Uterus (tissue), 4 donors: ENCODE measurements around the gene TIMM10. TPM values are rescaled to one million over a fixed set of nuclear protein-coding genes. Genes with fewer than 3 reads are reported as not detected.
A peak's percentile ranks its signal among the peaks of the same experiment; 100 is the strongest.

ENCODE experiments used
- DNase-seq, 2 donors: peaks; one replicate each; pipeline ENCODE4 v3.0.0-alpha.2; 2019 to 2020
- H3K27ac ChIP-seq, 2 donors: fragments of 200-600 bp; sonication (generic); 1 replicate in 1 of 2; 2 replicates in 1 of 2; pipeline ENCODE4 v1.5.1; 2016 to 2018
- H3K27me3 ChIP-seq, 2 donors: fragments of 200-600 bp; sonication (generic); one replicate each; pipeline ENCODE4 v1.5.1; 2018 to 2019; ENCODE audit warnings: control low read depth in 1 of 2
- H3K36me3 ChIP-seq, 2 donors: fragments of 200-600 bp; sonication (generic); one replicate each; pipeline ENCODE4 v1.5.1; 2019; ENCODE audit warnings: control low read depth in 1 of 2
- H3K4me1 ChIP-seq, 2 donors: fragments of 200-600 bp; sonication (generic); one replicate each; pipeline ENCODE4 v1.5.1; 2018 to 2019; ENCODE audit warnings: control low read depth in 1 of 2
- H3K4me3 ChIP-seq, 2 donors: fragments of 200-600 bp; sonication (generic); 1 replicate in 1 of 2; 2 replicates in 1 of 2; pipeline ENCODE4 v1.5.1; 2018 to 2019; ENCODE audit warnings: mild to moderate bottlenecking in 1 of 2
- H3K9me3 ChIP-seq, 2 donors: fragments of 200-600 bp; sonication (generic); one replicate each; pipeline ENCODE4 v1.5.1; 2019; ENCODE audit warnings: control low read depth in 1 of 2
- POLR2A ChIP-seq, 2 donors: fragments of 450-650 bp; IDR thresholded peaks; one replicate each; pipeline ENCODE4 v1.6.1; 2016; ENCODE audit warnings: antibody characterized with exemption in 2 of 2, mild to moderate bottlenecking in 1 of 2, moderate library complexity in 1 of 2
- intact Hi-C: fragments of 100-400 bp; cut with DNase I; formaldehyde crosslinking; loops from one replicate; pipeline ENCODE4 v1.15.1; 2023; ENCODE audit warnings: low total_unique reads
- total RNA-seq, 4 donors: library from RNA; depleted of rRNA in 3 of 4; stranded (reverse); fragments of >200 nt in 3 of 4; gene quantifications; one replicate each; pipeline versions ENCODE4 v1.1.0 to v1.2.4, GENCODE V29; 2014 to 2023
- TF ChIP-seq, protein P1 (sequence below), 4 experiments: fragments of 200-600 bp in 2 of 4; fragments of 450-650 bp in 2 of 4; sonication (generic) in 2 of 4; IDR thresholded peaks; one replicate each; pipeline ENCODE4 v1.5.1; 2016 to 2019; ENCODE audit warnings: antibody characterized with exemption in 4 of 4, mild to moderate bottlenecking in 2 of 4, moderate library complexity in 1 of 4
- donor health status: DM: yes; HTN: yes; CAD: no.

TIMM10 gene
- total RNA-seq, 4 donors from 2014 or later = 7.7 to 47.4 (median 19.6) TPM

DNA sequence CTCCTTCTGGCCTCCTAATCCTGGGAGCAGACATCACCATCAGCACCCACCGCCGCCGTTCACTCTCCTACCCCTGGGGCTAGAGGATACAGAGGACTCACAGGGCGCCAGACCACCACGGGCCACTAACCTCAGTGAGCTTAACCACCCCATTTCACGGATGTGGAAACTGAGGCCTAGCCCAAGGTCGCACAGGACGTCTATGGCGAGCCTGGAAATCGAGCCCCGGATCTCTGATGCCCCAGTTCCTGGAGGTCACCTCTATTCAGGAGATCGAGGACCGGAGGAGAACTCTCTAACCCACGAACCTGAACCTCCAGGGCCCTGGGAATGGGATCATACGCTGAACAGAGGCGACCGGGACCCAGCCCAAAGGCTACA lies 349 bp downstream of the TIMM10 start:
- intact Hi-C loops = no loop called here
- peak overlapping the region; percentile 62 to 68 for H3K4me3 ChIP-seq
- no peak for DNase-seq
- H3K9me3 ChIP-seq = no peaks in the 10 kb centered on the region
- H3K27ac ChIP-seq = peak overlapping the region; percentile 50 to 56
- H3K36me3 ChIP-seq = no peaks in the 10 kb centered on the region
- no peak for TF ChIP-seq POLR2A (IDR thresholded peaks at IDR 0.05)
- TF ChIP-seq, protein P1, sequence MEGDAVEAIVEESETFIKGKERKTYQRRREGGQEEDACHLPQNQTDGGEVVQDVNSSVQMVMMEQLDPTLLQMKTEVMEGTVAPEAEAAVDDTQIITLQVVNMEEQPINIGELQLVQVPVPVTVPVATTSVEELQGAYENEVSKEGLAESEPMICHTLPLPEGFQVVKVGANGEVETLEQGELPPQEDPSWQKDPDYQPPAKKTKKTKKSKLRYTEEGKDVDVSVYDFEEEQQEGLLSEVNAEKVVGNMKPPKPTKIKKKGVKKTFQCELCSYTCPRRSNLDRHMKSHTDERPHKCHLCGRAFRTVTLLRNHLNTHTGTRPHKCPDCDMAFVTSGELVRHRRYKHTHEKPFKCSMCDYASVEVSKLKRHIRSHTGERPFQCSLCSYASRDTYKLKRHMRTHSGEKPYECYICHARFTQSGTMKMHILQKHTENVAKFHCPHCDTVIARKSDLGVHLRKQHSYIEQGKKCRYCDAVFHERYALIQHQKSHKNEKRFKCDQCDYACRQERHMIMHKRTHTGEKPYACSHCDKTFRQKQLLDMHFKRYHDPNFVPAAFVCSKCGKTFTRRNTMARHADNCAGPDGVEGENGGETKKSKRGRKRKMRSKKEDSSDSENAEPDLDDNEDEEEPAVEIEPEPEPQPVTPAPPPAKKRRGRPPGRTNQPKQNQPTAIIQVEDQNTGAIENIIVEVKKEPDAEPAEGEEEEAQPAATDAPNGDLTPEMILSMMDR (IDR thresholded peaks at IDR 0.05) = no peak
- H3K4me1 ChIP-seq = peaks cover 0 to 9% of the 10 kb centered on the region in 2 donors
- no peaks in the 10 kb centered on the region for H3K27me3 ChIP-seq

DNA sequence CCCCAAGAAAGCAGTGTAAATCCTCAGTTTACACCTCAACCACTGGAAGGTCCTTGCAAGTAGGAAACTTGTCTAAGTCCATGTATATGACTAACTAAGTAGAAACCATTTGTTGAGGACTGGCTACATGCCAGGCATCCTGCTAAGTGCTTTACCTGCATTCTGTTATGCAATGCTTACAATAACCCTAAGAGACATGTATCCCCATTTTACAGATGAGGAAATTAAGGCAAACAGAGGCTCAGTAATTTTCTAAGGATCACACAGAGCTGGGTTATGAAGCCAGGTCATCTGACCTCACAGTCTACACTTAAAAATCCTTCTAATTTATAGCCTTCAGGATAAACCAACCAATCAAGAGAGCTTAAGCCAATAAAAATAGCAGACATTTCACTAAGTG lies 1.5 kb downstream of the TIMM10 start:
- TF ChIP-seq, protein P1 (IDR thresholded peaks at IDR 0.05) = no peak
- no peak for TF ChIP-seq POLR2A (IDR thresholded peaks at IDR 0.05)
- no peaks in the 10 kb centered on the region for H3K27me3 ChIP-seq
- intact Hi-C loops = loop anchor here (5.0 kb wide), 1 partner anchor 72 kb away; no protein-coding TSS in a partner anchor
- peaks cover 0 to 9% of the 10 kb centered on the region in 2 donors for H3K4me1 ChIP-seq
- no peak overlapping the region for H3K4me3 ChIP-seq
- DNase-seq = no peak
- H3K27ac ChIP-seq = no peak overlapping the region
- H3K9me3 ChIP-seq = no peaks in the 10 kb centered on the region
- no peaks in the 10 kb centered on the region for H3K36me3 ChIP-seq

DNA sequence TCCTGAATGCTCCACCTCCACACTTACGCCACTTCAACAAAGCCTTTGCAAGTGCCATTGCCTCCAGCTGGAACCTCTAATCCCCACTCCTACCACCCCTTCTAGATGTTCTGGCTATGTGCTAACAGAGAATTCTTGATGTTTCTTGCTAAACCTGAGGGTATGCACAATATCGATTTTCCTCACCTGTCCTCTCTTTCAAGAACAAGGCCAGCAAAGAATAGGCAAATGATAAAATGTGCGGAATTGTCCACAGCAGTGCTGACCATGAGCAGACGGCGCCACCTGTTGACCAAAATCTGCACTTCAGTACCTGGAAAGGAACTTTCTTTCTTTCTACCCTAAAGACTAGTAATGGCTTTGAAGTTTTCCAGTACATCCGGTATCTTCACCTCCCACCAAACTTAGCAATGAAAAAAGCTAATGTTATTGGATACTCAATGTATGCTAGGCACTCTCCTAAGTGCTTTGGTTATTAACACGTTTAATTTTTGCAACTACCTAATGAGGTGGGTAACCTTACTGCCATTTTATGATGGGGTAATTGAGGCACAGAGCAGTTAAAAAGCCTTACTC lies 3.4 kb downstream of the TIMM10 start:
- Histone ChIP-seq H3K4me1 (peaks cover 0 to 9% of the 10 kb centered on the region in 2 donors), H3K27ac (no peak overlapping the region), H3K9me3 (no peaks in the 10 kb centered on the region), H3K27me3 (no peaks in the 10 kb centered on the region), H3K4me3 (no peak overlapping the region), H3K36me3 (no peaks in the 10 kb centered on the region)
- peak; percentile 69 to 74 for DNase-seq
- no peak for TF ChIP-seq POLR2A (IDR thresholded peaks at IDR 0.05)
- TF ChIP-seq, protein P1 (IDR thresholded peaks at IDR 0.05) = peak; percentile 83 to 96 (median 92)
- intact Hi-C loops = loop anchor here (5.0 kb wide), 1 partner anchor 70 kb away; no protein-coding TSS in a partner anchor

DNA sequence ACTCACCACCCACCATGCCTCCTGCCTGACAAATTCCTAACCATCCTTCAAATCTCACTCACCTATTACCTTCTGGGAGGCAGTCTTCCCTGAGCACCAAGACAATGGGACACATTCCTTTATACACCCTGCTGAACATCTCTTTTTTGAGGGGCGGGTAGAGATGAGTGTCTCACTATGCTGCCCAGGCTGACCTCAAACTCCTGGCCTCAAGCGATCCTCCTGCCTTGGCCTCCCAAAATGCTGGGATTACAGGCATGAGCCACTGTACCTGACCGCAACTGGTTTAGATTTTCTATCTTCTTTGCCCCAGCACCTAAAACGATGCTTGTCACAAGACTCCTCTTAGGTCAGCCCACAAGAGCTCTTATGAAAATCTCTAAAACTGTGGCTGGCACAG lies 7.1 kb downstream of the TIMM10 start:
- no peaks in the 10 kb centered on the region for H3K9me3 ChIP-seq
- no peaks in the 10 kb centered on the region for H3K4me1 ChIP-seq
- H3K27me3 ChIP-seq = no peaks in the 10 kb centered on the region
- TF ChIP-seq, protein P1 (IDR thresholded peaks at IDR 0.05) = no peak
- no peak for TF ChIP-seq POLR2A (IDR thresholded peaks at IDR 0.05)
- no peak for DNase-seq
- intact Hi-C loops = no loop called here
- no peak overlapping the region for H3K4me3 ChIP-seq
- H3K36me3 ChIP-seq = no peaks in the 10 kb centered on the region
- no peak overlapping the region for H3K27ac ChIP-seq

DNA sequence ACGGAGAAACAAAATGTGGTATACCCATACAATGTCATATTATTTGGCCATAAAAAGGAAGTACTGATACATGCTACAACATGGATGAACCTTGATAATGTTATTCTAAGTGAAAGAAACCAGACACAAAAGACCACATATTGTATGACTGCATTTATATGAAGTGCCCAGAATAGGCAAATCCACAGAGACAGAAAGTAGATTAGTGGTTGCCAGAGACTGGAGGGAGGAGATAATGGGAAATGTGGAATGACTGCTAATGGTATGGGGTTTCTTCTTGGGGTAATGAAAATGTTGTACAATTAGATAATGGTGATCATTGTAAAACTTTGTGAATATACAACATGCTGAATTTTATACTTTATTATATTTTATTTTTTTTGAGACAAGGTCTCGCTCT lies 9.4 kb downstream of the TIMM10 start:
- intact Hi-C loops = no loop called here
- no peak overlapping the region for H3K4me3 ChIP-seq
- H3K36me3 ChIP-seq = no peaks in the 10 kb centered on the region
- no peak overlapping the region for H3K27ac ChIP-seq
- no peaks in the 10 kb centered on the region for H3K27me3 ChIP-seq
- DNase-seq = no peak
- TF ChIP-seq, protein P1 (IDR thresholded peaks at IDR 0.05) = no peak
- no peak for TF ChIP-seq POLR2A (IDR thresholded peaks at IDR 0.05)
- no peaks in the 10 kb centered on the region for H3K9me3 ChIP-seq
- no peaks in the 10 kb centered on the region for H3K4me1 ChIP-seq
